Measurements from ENCODE around the gene GAMT. TPM values are rescaled to one million over a fixed set of nuclear protein-coding genes. Genes with fewer than 3 reads are reported as not detected.

The GAMT gene
- total RNA-seq, 1 donor from 2014 or later, result 21.7 TPM

- H3K36me3 Mint-ChIP-seq (ENCODE audit: low read depth), result peaks cover 2% of the 10 kb centered on the region
- peaks cover 6% of the 10 kb centered on the region for H3K27me3 Mint-ChIP-seq (ENCODE audit: insufficient read depth)
- no peaks in the 10 kb centered on the region for H3K9me3 Mint-ChIP-seq
- no peak overlapping the region for H3K4me3 Mint-ChIP-seq
- no peak overlapping the region for H3K27ac Mint-ChIP-seq
- no peak for DNase-seq (ENCODE audit: low spot score)
- peaks cover 6% of the 10 kb centered on the region for H3K4me1 Mint-ChIP-seq (ENCODE audit: low read depth)
- intact Hi-C loops (cut with micrococcal nuclease), result no loop called here
Measured at GRCh38 chr19:1350867-1351266, 50.5 kb downstream of the GAMT start.

GRCh38 chr19:1349211-1349610 is 52.1 kb downstream of the GAMT start:
- intact Hi-C loops (cut with micrococcal nuclease), result no loop called here
- no peaks in the 10 kb centered on the region for H3K4me1 Mint-ChIP-seq (ENCODE audit: low read depth)
- no peaks in the 10 kb centered on the region for H3K9me3 Mint-ChIP-seq
- no peak overlapping the region for H3K27ac Mint-ChIP-seq
- DNase-seq (ENCODE audit: low spot score), result no peak
- H3K27me3 Mint-ChIP-seq (ENCODE audit: insufficient read depth), result peaks cover 8% of the 10 kb centered on the region
- H3K4me3 Mint-ChIP-seq, result no peak overlapping the region
- H3K36me3 Mint-ChIP-seq (ENCODE audit: low read depth), result no peaks in the 10 kb centered on the region

Other genes with a start within 250 kb of the GAMT start
- 95.5 and 96.9 TPM in 2 replicates for gene SBNO2, start 227.3 kb downstream of the GAMT start, total RNA-seq
- gene STK11, start 195.8 kb downstream of the GAMT start, total RNA-seq, result 69.6 and 71.3 TPM in 2 replicates
- 1.5 and 1.8 TPM in 2 replicates for gene CBARP, start 163.5 kb downstream of the GAMT start, total RNA-seq
- 234 and 239 TPM in 2 replicates for gene ATP5F1D, start 159.8 kb downstream of the GAMT start, total RNA-seq
- 87.6 and 91.6 TPM in 2 replicates for gene MIDN, start 153.0 kb downstream of the GAMT start, total RNA-seq
- 245 and 256 TPM in 2 replicates for gene CIRBP, start 132.2 kb downstream of the GAMT start, total RNA-seq
- gene FAM174C, start 126.0 kb downstream of the GAMT start, total RNA-seq, result 119 and 128 TPM in 2 replicates
- not detected in 2 replicates for gene EFNA2, start 115.7 kb downstream of the GAMT start, total RNA-seq
- gene NDUFS7, start 17.6 kb downstream of the GAMT start, total RNA-seq, result 97.9 and 98.8 TPM in 2 replicates
- gene DAZAP1, start 6.0 kb upstream of the GAMT start, total RNA-seq, result 301 and 304 TPM in 2 replicates
- 1,387 and 1,455 TPM in 2 replicates for gene RPS15, start 36.9 kb upstream of the GAMT start, total RNA-seq
- 0.16 and 0.17 TPM in 2 replicates for gene APC2, start 48.6 kb upstream of the GAMT start, total RNA-seq
- gene C19orf25, start 77.7 kb upstream of the GAMT start, total RNA-seq, result 37.1 and 38.5 TPM in 2 replicates
- gene PCSK4, start 88.8 kb upstream of the GAMT start, total RNA-seq, result 0.26 and 1.5 TPM in 2 replicates
- 1.4 TPM in 2 replicates for gene REEP6, start 89.6 kb upstream of the GAMT start, total RNA-seq
- gene ADAMTSL5, start 111.5 kb upstream of the GAMT start, total RNA-seq, result 3.6 and 7.0 TPM in 2 replicates
- gene PLK5, start 122.5 kb upstream of the GAMT start, total RNA-seq, result not detected in 2 replicates
- gene MEX3D, start 166.8 kb upstream of the GAMT start, total RNA-seq, result 14.6 and 15.0 TPM in 2 replicates
- 136 and 139 TPM in 2 replicates for gene MBD3, start 191.3 kb upstream of the GAMT start, total RNA-seq
- gene UQCR11, start 203.9 kb upstream of the GAMT start, total RNA-seq, result 171 and 176 TPM in 2 replicates

Data from activated T-helper 1 cell treated with anti-CD3 and anti-CD28 coated beads, Interleukin-12 subunit alpha, Interleukin-12 subunit beta, Interleukin-2, Interleukin-4 antibody, amounts not matched to agents 30 ng/mL and 10 ng/mL and 1 ng/mL, durations not matched to agents 14 hours and 24 hours and 36 hours (primary cell).